OCI-LY3 (cell line): Measurements from ENCODE around the gene LYRM1.

Experiments used
- EZH2phosphoT487 ChIP-seq: fragments of 200-600 bp; shearing (Covaris generic); IDR thresholded peaks from 2 replicates; pipeline ENCODE4 v1.6.1; 2018; ENCODE audit warnings: antibody characterized with exemption, mixed run types, low read depth
- TF ChIP-seq, protein P1 (sequence below): fragments of 200-600, 300-600 bp; sonication (generic); IDR thresholded peaks from 2 replicates; pipeline ENCODE4 v1.5.1; 2014; ENCODE audit warnings: antibody characterized with exemption, low read length, low read depth

DNA sequence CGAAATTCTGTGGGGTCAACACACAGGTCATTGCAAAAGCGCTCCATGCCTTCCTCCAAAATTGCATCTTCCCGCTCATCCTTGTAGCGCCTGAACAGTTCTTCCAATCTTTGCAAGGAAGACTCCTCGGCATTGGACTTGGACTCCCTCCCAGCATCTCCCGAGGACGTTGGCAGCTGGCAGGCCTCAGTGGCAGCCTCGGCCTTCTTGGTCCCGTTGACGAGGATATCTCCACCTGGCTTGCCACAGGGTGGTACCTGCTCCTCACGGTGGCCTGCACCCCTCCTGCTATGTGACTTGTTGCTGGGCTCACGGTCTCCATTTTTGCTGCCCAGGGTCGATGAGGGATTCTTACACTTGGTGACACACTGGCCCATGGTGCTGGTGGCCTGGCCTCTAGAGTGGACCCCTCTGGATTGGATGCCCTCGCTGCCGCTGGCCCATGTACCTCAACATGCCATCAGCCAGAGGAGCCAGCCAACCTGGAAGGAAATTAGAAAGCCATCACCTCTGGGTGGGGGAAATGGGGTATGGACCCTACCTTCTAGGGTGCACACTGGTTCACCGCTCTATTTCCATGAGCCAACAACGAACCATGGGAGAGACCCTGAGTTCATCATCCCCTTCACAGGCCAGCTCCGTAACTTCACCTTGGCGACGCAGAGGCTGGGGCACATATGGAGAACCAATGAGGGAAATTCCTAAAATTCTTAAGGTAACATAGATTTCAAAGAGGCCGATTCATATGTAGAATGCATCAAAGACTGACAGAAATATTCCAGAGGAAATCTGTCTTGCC lies 38.2 kb upstream of the LYRM1 start:
- TF ChIP-seq, protein P1, sequence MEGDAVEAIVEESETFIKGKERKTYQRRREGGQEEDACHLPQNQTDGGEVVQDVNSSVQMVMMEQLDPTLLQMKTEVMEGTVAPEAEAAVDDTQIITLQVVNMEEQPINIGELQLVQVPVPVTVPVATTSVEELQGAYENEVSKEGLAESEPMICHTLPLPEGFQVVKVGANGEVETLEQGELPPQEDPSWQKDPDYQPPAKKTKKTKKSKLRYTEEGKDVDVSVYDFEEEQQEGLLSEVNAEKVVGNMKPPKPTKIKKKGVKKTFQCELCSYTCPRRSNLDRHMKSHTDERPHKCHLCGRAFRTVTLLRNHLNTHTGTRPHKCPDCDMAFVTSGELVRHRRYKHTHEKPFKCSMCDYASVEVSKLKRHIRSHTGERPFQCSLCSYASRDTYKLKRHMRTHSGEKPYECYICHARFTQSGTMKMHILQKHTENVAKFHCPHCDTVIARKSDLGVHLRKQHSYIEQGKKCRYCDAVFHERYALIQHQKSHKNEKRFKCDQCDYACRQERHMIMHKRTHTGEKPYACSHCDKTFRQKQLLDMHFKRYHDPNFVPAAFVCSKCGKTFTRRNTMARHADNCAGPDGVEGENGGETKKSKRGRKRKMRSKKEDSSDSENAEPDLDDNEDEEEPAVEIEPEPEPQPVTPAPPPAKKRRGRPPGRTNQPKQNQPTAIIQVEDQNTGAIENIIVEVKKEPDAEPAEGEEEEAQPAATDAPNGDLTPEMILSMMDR = no peak
- TF ChIP-seq EZH2phosphoT487 = no peak
